Thyroid gland (tissue), 4 donors: ENCODE results near the gene ME3. TPM values are rescaled to one million over a fixed set of nuclear protein-coding genes. Genes with fewer than 3 reads are reported as not detected.

Experiments used
- DNase-seq, 2 donors: peaks; one replicate each; pipeline ENCODE4 v3.0.0-alpha.2; 2019
- H3K27ac ChIP-seq, 3 donors: fragments of 200-600 bp; sonication (generic); 1 replicate in 2 of 3; 2 replicates in 1 of 3; pipeline ENCODE4 v1.5.1; 2016 to 2019; ENCODE audit warnings: mild to moderate bottlenecking in 1 of 3, moderate library complexity in 1 of 3
- H3K27me3 ChIP-seq: fragments of 200-600 bp; sonication (generic); one replicate; pipeline ENCODE4 v1.5.1; 2019
- H3K36me3 ChIP-seq, 2 donors: fragments of 200-600 bp; sonication (generic); one replicate each; pipeline ENCODE4 v1.5.1; 2016 to 2019
- H3K4me1 ChIP-seq, 2 donors: fragments of 200-600 bp; sonication (generic); one replicate each; pipeline ENCODE4 v1.5.1; 2017 to 2019
- H3K4me3 ChIP-seq, 3 donors: fragments of 200-600 bp; sonication (generic); replicated peaks in 1 of 3; 1 replicate in 2 of 3; 2 replicates in 1 of 3; pipeline ENCODE4 v1.5.1; 2016; ENCODE audit warnings: mild to moderate bottlenecking in 1 of 3
- H3K9me3 ChIP-seq: fragments of 200-600 bp; sonication (generic); one replicate; pipeline ENCODE4 v1.5.1; 2017
- POLR2A ChIP-seq, 2 donors: fragments of 450-650 bp; IDR thresholded peaks; one replicate each; pipeline ENCODE4 v1.6.1; 2017; ENCODE audit warnings: antibody characterized with exemption in 2 of 2, mild to moderate bottlenecking in 2 of 2, moderate library complexity in 1 of 2
- WGBS, 2 donors: methylation state at CpG; one replicate each; pipeline ENCODE4 v1.1.5; 2017; 5-methylcytosine and 5-hydroxymethylcytosine counted together
- intact Hi-C: fragments of 100-400 bp; cut with DNase I; formaldehyde crosslinking; loops from one replicate; pipeline ENCODE4 v1.15.1; 2023
- total RNA-seq, 4 donors: library from RNA; depleted of rRNA; stranded (reverse); fragments of >200 nt; gene quantifications; one replicate each; pipeline ENCODE4 v1.2.3, GENCODE V29; 2016
- TF ChIP-seq, protein P1 (sequence below), 6 experiments: fragments of 200-600 bp in 3 of 6; fragments of 450-650 bp in 3 of 6; sonication (generic) in 3 of 6; IDR thresholded peaks; one replicate each; pipeline ENCODE4 v1.5.1; 2016 to 2019; ENCODE audit warnings: antibody characterized with exemption in 6 of 6, mild to moderate bottlenecking in 2 of 6, inconsistent platforms in 1 of 6, moderate library complexity in 1 of 6

Gene ME3
- total RNA-seq, 4 donors from 2014 or later = 29.1 to 53.5 (median 37.1) TPM

DNA sequence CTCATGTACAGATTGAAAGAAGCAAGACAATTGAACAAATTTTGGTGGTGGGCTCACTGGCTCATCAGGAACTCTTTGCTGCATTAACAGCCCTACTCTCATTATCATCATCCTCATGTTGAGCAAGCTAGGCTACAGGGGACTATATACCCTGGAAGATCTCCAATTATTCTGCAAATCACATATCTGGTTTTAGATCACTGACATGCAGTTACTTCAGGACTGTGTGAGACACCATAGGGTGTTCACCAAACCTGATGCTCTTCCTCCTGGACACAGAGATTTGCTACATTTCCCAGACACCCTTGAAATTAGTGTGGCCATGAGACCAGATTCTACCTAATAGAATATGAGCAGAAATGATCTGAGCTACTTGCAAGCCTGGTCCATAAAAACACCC lies 23.0 kb upstream of the ME3 start:
- H3K36me3 ChIP-seq = no peaks in the 10 kb centered on the region
- H3K27me3 ChIP-seq = no peaks in the 10 kb centered on the region
- H3K4me3 ChIP-seq = no peak overlapping the region
- intact Hi-C loops = no loop called here
- no peak for DNase-seq
- peaks cover 0 to 11% of the 10 kb centered on the region in 2 donors for H3K4me1 ChIP-seq
- no peaks in the 10 kb centered on the region for H3K9me3 ChIP-seq
- TF ChIP-seq, protein P1, sequence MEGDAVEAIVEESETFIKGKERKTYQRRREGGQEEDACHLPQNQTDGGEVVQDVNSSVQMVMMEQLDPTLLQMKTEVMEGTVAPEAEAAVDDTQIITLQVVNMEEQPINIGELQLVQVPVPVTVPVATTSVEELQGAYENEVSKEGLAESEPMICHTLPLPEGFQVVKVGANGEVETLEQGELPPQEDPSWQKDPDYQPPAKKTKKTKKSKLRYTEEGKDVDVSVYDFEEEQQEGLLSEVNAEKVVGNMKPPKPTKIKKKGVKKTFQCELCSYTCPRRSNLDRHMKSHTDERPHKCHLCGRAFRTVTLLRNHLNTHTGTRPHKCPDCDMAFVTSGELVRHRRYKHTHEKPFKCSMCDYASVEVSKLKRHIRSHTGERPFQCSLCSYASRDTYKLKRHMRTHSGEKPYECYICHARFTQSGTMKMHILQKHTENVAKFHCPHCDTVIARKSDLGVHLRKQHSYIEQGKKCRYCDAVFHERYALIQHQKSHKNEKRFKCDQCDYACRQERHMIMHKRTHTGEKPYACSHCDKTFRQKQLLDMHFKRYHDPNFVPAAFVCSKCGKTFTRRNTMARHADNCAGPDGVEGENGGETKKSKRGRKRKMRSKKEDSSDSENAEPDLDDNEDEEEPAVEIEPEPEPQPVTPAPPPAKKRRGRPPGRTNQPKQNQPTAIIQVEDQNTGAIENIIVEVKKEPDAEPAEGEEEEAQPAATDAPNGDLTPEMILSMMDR (IDR thresholded peaks at IDR 0.05) = no peak
- no peak for TF ChIP-seq POLR2A (IDR thresholded peaks at IDR 0.05)
- no peak overlapping the region for H3K27ac ChIP-seq

DNA sequence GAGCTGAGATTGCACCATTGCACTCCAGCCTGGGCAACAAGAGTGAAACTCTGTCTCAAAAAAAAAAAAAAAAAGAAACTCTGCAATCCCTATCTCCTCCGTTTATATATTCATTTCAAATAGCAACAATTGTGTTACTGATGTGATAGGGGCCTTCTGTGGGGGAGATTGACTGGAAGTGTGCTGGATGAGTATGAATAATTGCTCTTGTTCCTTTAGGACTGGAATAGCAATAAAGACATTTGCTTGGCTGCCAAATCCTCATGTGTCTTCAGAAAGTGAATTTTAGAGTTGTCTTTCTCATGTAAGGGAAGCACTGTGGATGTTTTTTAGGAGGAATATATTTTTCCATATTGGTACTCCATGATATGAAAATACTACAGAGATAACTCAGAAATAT lies 21.1 kb upstream of the ME3 start:
- intact Hi-C loops = no loop called here
- no peak for DNase-seq
- peaks cover 1 to 15% of the 10 kb centered on the region in 2 donors for H3K4me1 ChIP-seq

DNA sequence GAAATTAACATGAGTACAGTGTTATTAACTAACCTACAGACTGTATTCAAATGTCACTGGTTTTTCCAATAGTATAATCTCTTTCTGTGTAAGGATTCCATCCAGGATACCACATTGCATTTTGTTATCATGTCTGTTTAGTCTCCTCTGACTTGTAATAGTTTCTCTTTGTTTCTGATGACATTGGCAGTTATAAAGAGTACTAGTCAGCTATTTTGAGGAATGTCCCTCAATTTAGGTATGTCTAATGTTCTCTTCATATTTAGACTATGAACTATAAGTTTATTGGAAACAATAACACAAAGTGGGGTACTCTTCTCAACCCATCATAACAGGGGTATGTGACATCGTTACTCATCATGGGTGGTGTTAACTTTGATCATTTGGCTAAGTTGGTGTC lies 20.3 kb upstream of the ME3 start:
- no peaks in the 10 kb centered on the region for H3K36me3 ChIP-seq
- TF ChIP-seq, protein P1 (IDR thresholded peaks at IDR 0.05) = no peak
- TF ChIP-seq POLR2A (IDR thresholded peaks at IDR 0.05) = no peak
- no peak overlapping the region for H3K4me3 ChIP-seq
- no peaks in the 10 kb centered on the region for H3K27me3 ChIP-seq
- intact Hi-C loops = no loop called here
- H3K4me1 ChIP-seq = peaks cover 5 to 20% of the 10 kb centered on the region in 2 donors
- DNase-seq = no peak
- 100% methylated on average over 1 of the region's 1 CpG for WGBS, 2 donors
- H3K27ac ChIP-seq = no peak overlapping the region
- H3K9me3 ChIP-seq = no peaks in the 10 kb centered on the region

More for the DNA sequence above, 21.1 kb upstream of the ME3 start:
- H3K27ac ChIP-seq = no peak overlapping the region
- no peaks in the 10 kb centered on the region for H3K36me3 ChIP-seq
- 85 to 97% methylated on average over 1 of the region's 1 CpG for WGBS, 2 donors
- H3K4me3 ChIP-seq = no peak overlapping the region
- no peaks in the 10 kb centered on the region for H3K27me3 ChIP-seq
- no peaks in the 10 kb centered on the region for H3K9me3 ChIP-seq
- TF ChIP-seq, protein P1 (IDR thresholded peaks at IDR 0.05) = no peak
- no peak for TF ChIP-seq POLR2A (IDR thresholded peaks at IDR 0.05)

DNA sequence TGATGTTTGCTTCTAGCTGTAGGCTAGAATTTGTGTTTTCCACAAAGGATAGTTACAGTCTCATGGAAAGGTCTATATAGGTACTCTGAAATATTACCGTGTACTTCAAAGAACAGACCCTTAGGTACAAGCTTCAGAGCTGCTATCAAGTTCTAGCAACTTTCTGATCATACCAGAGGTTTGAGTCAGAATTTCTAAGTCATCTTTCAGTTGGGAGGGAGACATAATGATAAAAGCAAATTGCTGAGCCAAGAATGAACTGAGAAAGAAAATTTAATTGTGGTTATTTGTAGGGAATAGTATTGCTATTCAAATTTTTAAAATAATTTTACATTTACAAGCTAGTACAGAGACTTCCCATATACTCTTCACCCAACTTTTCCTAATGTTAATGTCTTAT lies 19.9 kb upstream of the ME3 start:
- intact Hi-C loops = no loop called here
- TF ChIP-seq, protein P1 (IDR thresholded peaks at IDR 0.05) = no peak
- no peak for TF ChIP-seq POLR2A (IDR thresholded peaks at IDR 0.05)
- no peak for DNase-seq
- Histone ChIP-seq H3K27me3 (no peaks in the 10 kb centered on the region), H3K36me3 (no peaks in the 10 kb centered on the region), H3K9me3 (no peaks in the 10 kb centered on the region), H3K27ac (no peak overlapping the region), H3K4me1 (peaks cover 5 to 20% of the 10 kb centered on the region in 2 donors), H3K4me3 (no peak overlapping the region)
- 89 to 92% methylated on average over 1 of the region's 1 CpG for WGBS, 2 donors

DNA sequence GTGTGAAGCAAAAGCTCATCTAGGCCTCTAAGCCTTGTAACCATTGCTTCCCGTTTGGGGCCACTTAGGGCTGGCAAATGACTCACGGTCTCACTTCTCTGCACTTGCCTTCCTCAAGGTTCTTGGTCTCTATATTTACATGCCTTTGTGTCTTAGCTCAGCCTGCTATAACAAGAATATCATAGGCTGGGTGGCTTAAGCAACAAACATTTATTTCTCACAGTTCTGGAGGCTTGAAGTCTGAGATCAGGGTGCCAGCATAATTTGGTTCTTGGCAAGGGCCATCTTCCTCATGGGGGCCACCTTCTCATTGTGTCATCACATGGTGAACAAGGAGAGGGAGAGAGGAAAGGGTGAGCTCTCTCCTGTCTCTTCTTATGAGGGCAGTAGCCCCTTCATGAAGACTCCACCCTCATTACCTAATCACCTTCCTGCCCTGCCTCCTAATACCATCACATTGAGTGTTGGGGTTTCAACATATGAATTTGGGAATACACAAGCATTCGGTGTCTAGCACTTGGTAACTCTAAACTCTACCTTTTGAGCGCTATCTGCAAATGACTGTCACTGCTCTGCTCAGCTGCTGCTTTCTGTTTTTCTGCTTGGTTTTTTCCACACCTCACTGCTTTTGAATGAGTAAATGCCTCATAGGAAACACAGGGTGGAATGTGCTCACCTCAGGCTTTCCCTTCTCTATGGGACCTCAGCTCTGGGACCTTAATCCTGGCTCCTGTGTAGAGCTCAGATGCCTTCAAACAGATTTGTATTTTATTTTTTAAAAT lies 16.2 kb upstream of the ME3 start:
- TF ChIP-seq, protein P1 (IDR thresholded peaks at IDR 0.05) = no peak
- peak in 1 of 2 donors; percentile 9 for TF ChIP-seq POLR2A (IDR thresholded peaks at IDR 0.05)
- Histone ChIP-seq H3K27ac (peak overlapping the region in 2 of 3 donors; percentile 12 to 47), H3K36me3 (no peaks in the 10 kb centered on the region), H3K27me3 (no peaks in the 10 kb centered on the region), H3K4me3 (no peak overlapping the region), H3K9me3 (no peaks in the 10 kb centered on the region), H3K4me1 (peaks cover 5 to 8% of the 10 kb centered on the region in 2 donors)
- 68 to 77% methylated on average over 4 of the region's 4 CpGs for WGBS, 2 donors
- DNase-seq = peak; percentile 15 to 33
- intact Hi-C loops = no loop called here
